Fibroblast of skin of back (primary cell): ENCODE results near the gene FAM193B.
"Not testable (repeated sequence)": the region's sequence is repeated elsewhere in the genome, so short reads cannot be mapped to it uniquely, and the experiment has no call there.

ENCODE experiments used
- DNase-seq: peaks from one replicate; pipeline ENCODE4 v3.0.0-alpha.2; 2013

Gene FAM193B

GRCh38 chr5:177576169-177576568, 21.8 kb upstream of the FAM193B start:
- DNase-seq = no peak

- DNase-seq = no peak
Measured at GRCh38 chr5:177575488-177575887, 21.1 kb upstream of the FAM193B start.

DNA sequence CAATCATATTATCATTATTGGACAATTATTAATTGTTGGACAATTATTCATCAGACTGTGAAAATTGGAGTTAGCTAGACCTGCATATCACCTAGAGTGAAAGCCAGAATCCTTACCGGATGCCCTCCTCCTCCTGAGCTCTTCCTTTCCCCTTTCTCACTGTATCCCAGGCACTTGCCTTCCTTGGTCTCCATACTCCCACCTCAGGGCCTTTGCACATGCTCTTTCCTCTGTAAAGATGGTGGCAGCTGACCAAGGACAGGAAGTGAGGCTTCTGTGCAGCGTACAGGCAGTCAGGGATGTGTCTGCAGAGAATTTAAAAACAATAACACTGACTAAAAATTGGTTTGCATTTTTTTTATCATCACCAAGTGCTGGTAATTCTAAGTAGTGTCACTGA, 15.5 kb upstream of the FAM193B start:
- no peak for DNase-seq

- no peak for DNase-seq
Measured at GRCh38 chr5:177568326-177568725, 14.0 kb upstream of the FAM193B start.

DNA sequence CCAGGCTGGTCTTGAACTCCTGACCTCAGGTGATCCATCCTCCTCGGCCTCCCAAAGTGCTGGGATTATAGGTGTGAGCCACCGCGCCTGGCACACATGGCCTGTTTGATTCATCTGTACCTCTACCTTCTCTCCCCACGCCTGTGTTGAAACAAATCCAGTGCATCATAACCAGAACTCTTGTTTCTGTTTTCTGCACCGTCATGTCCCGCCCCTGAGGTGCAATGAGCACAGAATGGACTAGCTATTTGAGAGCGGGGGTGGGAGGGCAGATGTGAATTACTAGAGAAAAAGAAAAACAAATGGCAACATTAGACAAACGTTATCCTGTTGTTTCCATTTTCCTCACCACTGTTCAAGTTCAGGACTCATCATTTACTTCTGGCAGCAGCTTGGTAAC, 10.7 kb upstream of the FAM193B start:
- no peak for DNase-seq

GRCh38 chr5:177559446-177559941, 5.1 kb upstream of the FAM193B start:
- DNase-seq = not testable (repeated sequence)

GRCh38 chr5:177557796-177558195, 3.4 kb upstream of the FAM193B start:
- no peak for DNase-seq

GRCh38 chr5:177557041-177557647, 2.8 kb upstream of the FAM193B start:
- DNase-seq = no peak

- DNase-seq = no peak
Measured at GRCh38 chr5:177555665-177556064, 1.3 kb upstream of the FAM193B start.

DNA sequence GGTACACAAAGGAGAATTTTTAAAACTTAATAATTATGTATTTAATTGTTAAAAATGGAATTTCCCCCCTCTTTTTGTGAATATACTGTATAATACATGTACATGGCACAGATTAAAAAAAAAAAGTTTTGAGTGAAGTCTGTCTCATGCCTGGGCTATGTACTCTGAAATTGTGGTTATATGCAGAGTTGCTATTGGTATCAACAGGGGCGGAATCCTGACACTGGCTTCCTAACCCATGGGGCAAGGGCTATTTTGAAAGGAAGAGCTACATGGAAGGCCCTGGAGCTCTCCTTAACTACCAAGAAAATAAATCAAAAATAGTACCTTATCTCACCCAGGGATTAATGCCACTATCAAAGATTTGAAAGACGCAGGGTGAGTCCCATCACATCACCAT, 865 bp upstream of the FAM193B start:
- DNase-seq = no peak

GRCh38 chr5:177553671-177554429, 513 bp downstream of the FAM193B start:
- DNase-seq = no peak

DNA sequence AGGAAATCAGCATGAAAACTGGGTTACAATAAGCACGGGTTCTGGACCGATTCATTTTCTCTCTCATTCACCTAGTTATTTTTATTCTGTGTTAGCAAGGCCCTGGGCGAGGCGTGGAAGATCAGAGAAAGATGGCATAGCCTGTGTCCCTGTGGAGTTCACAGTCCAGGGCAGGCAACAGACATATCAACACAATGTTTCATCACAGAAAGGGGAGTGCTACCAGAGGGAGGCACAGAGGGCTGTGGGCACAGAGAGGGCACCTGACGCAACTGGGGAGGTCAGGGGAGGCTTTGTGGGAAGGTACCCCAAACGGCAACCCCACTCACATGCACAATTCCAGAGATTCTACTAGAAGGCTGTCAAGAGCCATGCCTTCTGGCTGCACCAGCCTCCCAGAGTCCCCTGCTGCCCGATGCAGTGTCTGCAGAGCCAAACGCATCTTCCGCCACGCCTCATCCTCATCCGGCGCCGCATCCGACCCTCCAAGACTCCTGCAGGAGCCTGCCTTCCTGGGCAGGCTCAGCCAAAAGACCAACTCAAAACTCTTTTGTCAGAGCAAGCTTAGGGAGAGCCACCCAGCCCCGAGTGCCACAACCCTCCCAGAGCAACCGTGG, 1.4 kb downstream of the FAM193B start:
- DNase-seq = peak; percentile 35

DNA sequence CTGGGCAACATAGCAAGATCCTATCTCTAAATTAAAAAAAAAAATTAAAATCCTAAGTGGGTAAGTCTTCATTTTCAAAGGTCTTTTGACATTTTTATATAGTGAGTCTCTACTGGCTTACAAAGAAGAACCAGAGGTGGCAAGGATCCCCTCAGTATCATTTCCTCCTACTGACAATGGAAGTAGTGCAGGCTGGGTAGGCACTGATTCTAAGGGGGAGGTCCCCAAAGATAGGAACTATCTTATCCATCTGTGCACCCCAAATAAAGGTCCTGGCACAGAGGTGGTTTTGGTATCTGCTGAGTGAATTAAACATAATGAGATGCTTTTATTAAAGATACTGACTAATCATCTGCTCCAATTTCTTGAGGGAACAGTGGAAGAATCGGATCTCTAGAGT, 4.2 kb downstream of the FAM193B start:
- no peak for DNase-seq

DNA sequence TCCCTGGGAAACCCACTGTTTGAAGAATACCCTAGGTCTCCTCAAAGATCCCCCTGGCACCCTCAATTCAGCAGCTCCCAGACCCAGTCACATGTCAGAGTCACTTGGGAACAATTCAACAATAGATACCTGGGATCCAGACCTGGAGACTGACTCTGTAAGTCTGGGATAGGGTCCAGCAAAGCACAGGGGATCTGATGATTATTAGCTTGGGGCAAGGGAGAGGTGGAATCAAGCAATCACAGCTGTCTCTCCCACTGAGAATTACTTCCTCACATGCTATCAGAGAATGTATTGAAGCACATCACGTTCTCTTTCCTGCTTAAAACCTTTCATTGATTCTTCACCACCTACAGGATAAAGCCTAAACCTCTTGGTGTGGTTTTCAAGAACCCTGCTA, 5.9 kb downstream of the FAM193B start:
- DNase-seq = no peak

DNA sequence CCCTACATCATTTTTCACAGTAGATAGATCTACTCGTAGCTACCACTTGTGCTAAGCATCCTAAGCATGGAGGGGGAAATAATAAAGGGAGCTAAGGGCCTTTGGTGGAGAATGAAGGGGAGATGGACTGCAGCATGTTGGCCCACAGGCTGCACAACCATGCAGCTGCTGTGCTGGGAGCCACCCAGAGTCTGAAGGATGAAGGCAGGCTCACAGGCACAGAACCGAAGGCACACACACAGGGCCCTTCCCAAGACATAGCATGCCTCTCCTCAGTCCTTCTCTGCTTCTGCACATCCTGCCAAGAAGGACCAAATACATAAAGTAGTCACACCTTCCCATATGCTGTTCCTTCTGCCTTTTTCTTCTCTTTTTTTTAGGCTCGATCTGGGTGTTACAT, 6.6 kb downstream of the FAM193B start:
- no peak for DNase-seq

- peak; percentile 98 for DNase-seq
Measured at GRCh38 chr5:177546258-177546741, 8.1 kb downstream of the FAM193B start.

DNA sequence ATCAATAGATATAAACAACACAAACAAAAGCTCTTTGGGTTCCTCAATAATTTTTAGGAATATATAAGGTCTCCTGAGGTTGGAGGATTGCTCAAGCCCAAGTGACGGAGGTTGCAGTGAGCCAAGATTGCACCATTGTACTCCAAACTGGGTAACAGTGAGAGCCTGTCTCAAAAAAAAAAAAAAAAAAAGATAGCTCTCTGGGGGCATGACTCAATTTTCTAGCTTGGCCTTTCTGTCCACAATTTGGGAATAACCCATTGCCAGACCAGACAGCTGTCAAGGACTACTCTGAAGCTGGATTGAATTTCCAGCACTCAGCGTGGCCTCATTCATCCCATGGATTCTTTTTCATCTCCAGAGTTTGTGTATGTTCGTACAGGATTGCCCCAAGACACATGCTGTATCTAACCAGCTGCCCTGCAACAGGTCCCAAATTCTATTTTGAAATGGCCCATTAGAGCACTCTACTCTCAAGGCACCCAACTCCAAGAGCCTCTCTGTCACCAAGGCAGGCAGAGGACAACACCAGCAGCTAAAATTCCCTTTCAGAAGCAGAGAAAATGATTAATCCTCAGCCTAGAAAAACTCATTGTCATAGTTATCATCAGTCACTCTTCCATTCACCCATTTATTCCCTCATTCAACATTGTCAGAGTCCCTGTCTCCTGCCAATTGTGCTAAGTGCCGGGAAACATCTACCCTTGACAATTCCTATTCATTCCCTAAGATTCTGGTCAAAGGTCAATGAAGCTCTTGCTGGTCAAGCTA, 8.7 kb downstream of the FAM193B start:
- peak; percentile 82 for DNase-seq

DNA sequence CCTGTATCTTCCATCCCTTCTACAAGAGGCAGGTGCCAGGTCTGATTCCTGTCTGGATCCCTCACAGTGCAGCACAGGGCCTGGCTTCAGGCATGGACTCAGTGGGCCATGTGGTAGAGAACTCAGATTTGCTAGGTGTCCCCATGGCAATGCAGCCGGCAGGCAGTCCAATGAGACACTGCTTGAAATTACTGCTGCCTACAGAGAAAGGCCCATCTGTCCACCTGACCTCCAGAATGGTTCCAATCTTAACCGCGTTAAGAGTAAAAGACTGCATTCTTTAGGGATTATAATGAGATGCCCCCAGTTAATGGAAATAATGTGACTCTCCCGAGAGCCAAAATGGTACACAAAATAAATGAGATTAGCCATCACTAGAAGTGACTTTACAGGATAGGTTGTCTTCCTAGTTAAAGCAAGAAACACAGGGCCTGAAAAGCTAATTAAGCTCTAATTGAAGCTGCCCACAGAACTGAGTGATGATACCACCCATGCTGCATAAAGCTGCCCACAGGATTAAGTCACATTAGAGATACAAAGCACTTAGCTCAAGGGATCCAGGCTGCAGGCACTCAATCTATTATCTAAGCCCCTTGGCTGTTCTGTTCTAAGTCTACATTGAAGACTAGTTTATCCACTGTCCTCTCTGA, 11.4 kb downstream of the FAM193B start:
- no peak for DNase-seq

- DNase-seq = no peak
Measured at GRCh38 chr5:177540438-177540837, 13.9 kb downstream of the FAM193B start.

- peak; percentile 65 for DNase-seq
Measured at GRCh38 chr5:177539411-177539810, 15.0 kb downstream of the FAM193B start.

DNA sequence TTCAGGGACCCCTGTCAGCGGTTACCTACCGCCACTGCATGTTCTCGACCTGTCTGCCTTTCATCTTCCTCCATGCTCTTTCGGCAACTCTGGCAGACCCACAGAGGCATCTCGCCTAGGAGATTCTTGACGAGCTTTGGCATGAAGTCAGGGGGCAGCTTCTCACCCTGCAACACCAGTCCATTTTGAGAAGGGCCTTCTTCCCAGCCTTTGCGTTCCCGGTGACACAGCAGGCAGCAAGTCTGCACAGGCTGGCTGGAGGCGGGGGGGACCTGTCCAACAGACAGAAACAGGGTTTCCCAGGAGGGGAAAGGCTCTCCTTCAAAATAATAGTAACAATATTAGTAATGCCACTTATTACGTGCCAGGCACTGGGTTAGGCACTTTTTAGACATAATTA, 15.5 kb downstream of the FAM193B start:
- no peak for DNase-seq
